HTR-8/SVneo (cell line): ENCODE results near the gene NCBP3.
"Not testable (repeated sequence)": the region's sequence is repeated elsewhere in the genome, so short reads cannot be mapped to it uniquely, and the experiment has no call there.

Source experiments
- DNase-seq: peaks from one replicate; pipeline ENCODE4 v3.0.0; 2011; ENCODE audit warnings: low spot score, mixed read lengths; ENCODE audit not compliant: insufficient read length
- FAIRE-seq: peaks from 2 replicates; lab custom pipeline; 2011; peaks lifted over from hg19 to GRCh38; lab: Jason Lieb, UNC

The NCBP3 gene

GRCh38 chr17:3851461-3852100 lies 5.5 kb upstream of the NCBP3 start:
- FAIRE-seq = peak; percentile 9
- DNase-seq = no peak

GRCh38 chr17:3848229-3848835 lies 2.3 kb upstream of the NCBP3 start:
- FAIRE-seq = no peak
- DNase-seq = no peak

- FAIRE-seq = no peak
- no peak for DNase-seq
Measured at GRCh38 chr17:3847165-3847670, 1.2 kb upstream of the NCBP3 start.

GRCh38 chr17:3846437-3847164 lies 555 bp upstream of the NCBP3 start:
- DNase-seq (no peak), FAIRE-seq (no peak)

- peak; percentile 28 for FAIRE-seq
- peak; percentile 28 for DNase-seq
Measured at GRCh38 chr17:3845291-3845620, 790 bp downstream of the NCBP3 start.

GRCh38 chr17:3844556-3844955 lies 1.5 kb downstream of the NCBP3 start:
- peak; percentile 63 for FAIRE-seq
- DNase-seq = not testable (repeated sequence)

GRCh38 chr17:3843935-3844516 lies 2.0 kb downstream of the NCBP3 start:
- peak; percentile 62 for FAIRE-seq
- peak; percentile 62 for DNase-seq

GRCh38 chr17:3838206-3838605 lies 7.8 kb downstream of the NCBP3 start:
- FAIRE-seq = peak; percentile 16

GRCh38 chr17:3836551-3836950 lies 9.5 kb downstream of the NCBP3 start:
- no peak for DNase-seq

More at GRCh38 chr17:3838206-3838605, 7.8 kb downstream of the NCBP3 start:
- no peak for DNase-seq

GRCh38 chr17:3835410-3836229 lies 10.4 kb downstream of the NCBP3 start:
- FAIRE-seq = peak; percentile 42
- no peak for DNase-seq

More at GRCh38 chr17:3836551-3836950, 9.5 kb downstream of the NCBP3 start:
- no peak for FAIRE-seq

- DNase-seq = no peak
- no peak for FAIRE-seq
Measured at GRCh38 chr17:3834811-3835210, 11.2 kb downstream of the NCBP3 start.

- no peak for FAIRE-seq
Measured at GRCh38 chr17:3828852-3829232, 17.2 kb downstream of the NCBP3 start.

GRCh38 chr17:3828151-3828851 lies 17.7 kb downstream of the NCBP3 start:
- no peak for DNase-seq
- no peak for FAIRE-seq

More at GRCh38 chr17:3828852-3829232, 17.2 kb downstream of the NCBP3 start:
- DNase-seq = no peak

GRCh38 chr17:3827124-3827773 lies 18.8 kb downstream of the NCBP3 start:
- DNase-seq (peak; percentile 48), FAIRE-seq (peak; percentile 42)

GRCh38 chr17:3826191-3826590 lies 19.9 kb downstream of the NCBP3 start:
- DNase-seq (no peak), FAIRE-seq (no peak)

GRCh38 chr17:3821101-3821500 lies 24.9 kb downstream of the NCBP3 start:
- DNase-seq (no peak), FAIRE-seq (no peak)

GRCh38 chr17:3818786-3819185 lies 27.3 kb downstream of the NCBP3 start:
- peak; percentile 33 for FAIRE-seq
- no peak for DNase-seq

GRCh38 chr17:3817851-3818605 lies 28.0 kb downstream of the NCBP3 start:
- FAIRE-seq (no peak), DNase-seq (no peak)
